DOHH2 (cell line): ENCODE measurements around the gene PANK2.

Experiments
- EZH2phosphoT487 ChIP-seq: fragments of 200-600 bp; sonication (generic); IDR thresholded peaks from 2 replicates; pipeline ENCODE4 v1.6.1; 2017; ENCODE audit warnings: borderline replicate concordance, mild to moderate bottlenecking, antibody characterized with exemption, low read length, moderate library complexity, mixed read lengths
- TF ChIP-seq, protein P1 (sequence below): fragments of 200-600 bp; sonication (generic); IDR thresholded peaks from one replicate; pipeline ENCODE4 v1.5.1; 2014; ENCODE audit warnings: antibody characterized with exemption, mild to moderate bottlenecking, low read depth, low read length; ENCODE audit not compliant: poor library complexity, severe bottlenecking

DNA sequence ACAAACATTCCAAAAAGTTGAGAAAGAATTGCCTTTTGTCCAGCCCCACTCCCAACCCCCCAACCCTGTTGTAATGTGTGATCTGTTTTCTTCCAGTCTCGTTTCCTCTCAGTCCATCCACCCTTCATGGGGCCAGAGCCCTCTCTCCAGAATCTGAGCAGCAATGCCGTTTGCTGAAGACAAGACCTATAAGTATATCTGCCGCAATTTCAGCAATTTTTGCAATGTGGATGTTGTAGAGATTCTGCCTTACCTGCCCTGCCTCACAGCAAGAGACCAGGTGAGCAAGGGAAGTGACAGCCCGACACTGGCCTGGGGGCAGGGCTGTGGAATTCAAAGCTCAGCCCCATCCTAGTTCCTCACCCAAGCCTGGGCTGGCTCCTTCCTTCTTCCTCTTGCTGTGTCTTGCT is 34.7 kb upstream of the PANK2 start:
- TF ChIP-seq, protein P1, sequence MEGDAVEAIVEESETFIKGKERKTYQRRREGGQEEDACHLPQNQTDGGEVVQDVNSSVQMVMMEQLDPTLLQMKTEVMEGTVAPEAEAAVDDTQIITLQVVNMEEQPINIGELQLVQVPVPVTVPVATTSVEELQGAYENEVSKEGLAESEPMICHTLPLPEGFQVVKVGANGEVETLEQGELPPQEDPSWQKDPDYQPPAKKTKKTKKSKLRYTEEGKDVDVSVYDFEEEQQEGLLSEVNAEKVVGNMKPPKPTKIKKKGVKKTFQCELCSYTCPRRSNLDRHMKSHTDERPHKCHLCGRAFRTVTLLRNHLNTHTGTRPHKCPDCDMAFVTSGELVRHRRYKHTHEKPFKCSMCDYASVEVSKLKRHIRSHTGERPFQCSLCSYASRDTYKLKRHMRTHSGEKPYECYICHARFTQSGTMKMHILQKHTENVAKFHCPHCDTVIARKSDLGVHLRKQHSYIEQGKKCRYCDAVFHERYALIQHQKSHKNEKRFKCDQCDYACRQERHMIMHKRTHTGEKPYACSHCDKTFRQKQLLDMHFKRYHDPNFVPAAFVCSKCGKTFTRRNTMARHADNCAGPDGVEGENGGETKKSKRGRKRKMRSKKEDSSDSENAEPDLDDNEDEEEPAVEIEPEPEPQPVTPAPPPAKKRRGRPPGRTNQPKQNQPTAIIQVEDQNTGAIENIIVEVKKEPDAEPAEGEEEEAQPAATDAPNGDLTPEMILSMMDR, result no peak
- TF ChIP-seq EZH2phosphoT487, result no peak
